IMR-90 (cell line): Measurements from ENCODE around the gene BNIP5. TPM values are rescaled to one million over a fixed set of nuclear protein-coding genes. Genes with fewer than 3 reads are reported as not detected.

Experiments
- ATAC-seq: fragments of 200-7000 bp; cut with Tn5 transposase; 2 replicates; pipeline ENCODE4 v1.9.1; 2020; ENCODE audit warnings: low read depth, mild to moderate bottlenecking, moderate library complexity
- BruUV-seq: library from RNA; stranded (reverse); fragments of 400-500 nt; replicated peaks from 2 replicates; lab custom pipeline; 2021; lab: Mats Ljungman, UMichigan
- CTCF ChIA-PET: fragments of 300-600 bp; formaldehyde crosslinking; extraction: SDS; loops from one replicate; lab custom pipeline; 2021; ENCODE audit warnings: antibody characterized with exemption; lab: Yijun Ruan, JAX
- POLR2A ChIA-PET: fragments of 300-600 bp; sonication (Branson Sonifier 250); formaldehyde crosslinking; loops from one replicate; lab custom pipeline; 2022; ENCODE audit warnings: antibody characterized with exemption; ENCODE audit not compliant: unreplicated experiment; lab: Charles Lee
- DNase-seq: peaks from one replicate; pipeline ENCODE4 v3.0.0; 2013
- H2AFZ ChIP-seq: replicated peaks from 2 replicates; pipeline ENCODE3; 2013; ENCODE audit warnings: low read length, mild to moderate bottlenecking; ENCODE audit not compliant: poor library complexity
- H2AK5ac ChIP-seq: 2 replicates; pipeline ENCODE4 v1.6.1; 2013; ENCODE audit warnings: low read depth, low read length, inconsistent platforms
- H2AK9ac ChIP-seq: replicated peaks from 2 replicates; pipeline ENCODE3; 2013; ENCODE audit warnings: mild to moderate bottlenecking, low read depth, low read length, moderate library complexity; ENCODE audit not compliant: poor library complexity
- H2BK120ac ChIP-seq: 2 replicates; pipeline ENCODE4 v1.6.1; 2013; ENCODE audit warnings: low read depth, low read length, inconsistent platforms
- H2BK15ac ChIP-seq: 3 replicates; pipeline ENCODE4 v1.6.1; 2013; ENCODE audit warnings: low read depth, low read length, inconsistent platforms
- H2BK20ac ChIP-seq: 2 replicates; pipeline ENCODE4 v1.6.1; 2013; ENCODE audit warnings: low read depth, mild to moderate bottlenecking, inconsistent platforms, low read length, moderate library complexity
- H2BK5ac ChIP-seq: 2 replicates; pipeline ENCODE4 v1.6.1; 2013; ENCODE audit warnings: mild to moderate bottlenecking, low read depth, low read length, inconsistent platforms; ENCODE audit not compliant: poor library complexity, severe bottlenecking
- H3K14ac ChIP-seq: replicated peaks from 2 replicates; pipeline ENCODE4 v1.6.1; 2013; ENCODE audit warnings: low read depth, low read length, inconsistent platforms
- H3K18ac ChIP-seq: 2 replicates; pipeline ENCODE4 v1.6.1; 2013; ENCODE audit warnings: low read depth, low read length, control low read depth
- H3K23ac ChIP-seq: 2 replicates; pipeline ENCODE4 v1.6.1; 2013; ENCODE audit warnings: low read depth, low read length, inconsistent platforms
- H3K27ac ChIP-seq: 2 replicates; pipeline ENCODE4 v1.5.1; 2013; ENCODE audit warnings: mild to moderate bottlenecking, control low read depth, low read length; ENCODE audit not compliant: insufficient read depth
- H3K27me3 ChIP-seq: 2 replicates; pipeline ENCODE4 v1.6.1; 2013; ENCODE audit warnings: low read length; ENCODE audit not compliant: control insufficient read depth, insufficient read depth
- H3K36me3 ChIP-seq: 2 replicates; pipeline ENCODE4 v1.6.1; 2013; ENCODE audit warnings: low read length, mixed read lengths; ENCODE audit not compliant: control insufficient read depth, insufficient read depth
- H3K4ac ChIP-seq: 2 replicates; pipeline ENCODE4 v1.6.1; 2013; ENCODE audit warnings: low read depth, low read length, inconsistent platforms
- H3K4me1 ChIP-seq: 2 replicates; pipeline ENCODE4 v1.6.1; 2013; ENCODE audit warnings: low read length, mixed read lengths; ENCODE audit not compliant: control insufficient read depth, insufficient read depth
- H3K4me2 ChIP-seq: 2 replicates; pipeline ENCODE4 v1.6.1; 2013; ENCODE audit warnings: low read depth, mild to moderate bottlenecking, control low read depth, low read length, moderate library complexity
- H3K4me3 ChIP-seq: 2 replicates; pipeline ENCODE4 v1.5.1; 2013; ENCODE audit warnings: low read depth, mild to moderate bottlenecking, control low read depth, low read length, moderate library complexity; ENCODE audit not compliant: insufficient read depth
- H3K56ac ChIP-seq: 2 replicates; pipeline ENCODE4 v1.6.1; 2013; ENCODE audit warnings: low read length, inconsistent platforms; ENCODE audit not compliant: insufficient read depth; ENCODE audit errors: extremely low read depth
- H3K79me1 ChIP-seq, 2 experiments: 2 replicates each; pipeline ENCODE4 v1.6.1; 2013; ENCODE audit warnings: low read length in 2 of 2, inconsistent platforms in 1 of 2, low read depth in 1 of 2
- H3K9ac ChIP-seq: 2 replicates; pipeline ENCODE4 v1.6.1; 2013; ENCODE audit warnings: low read depth, low read length, control low read depth
- H3K9me1 ChIP-seq: 2 replicates; pipeline ENCODE4 v1.6.1; 2013; ENCODE audit warnings: low read length, inconsistent platforms; ENCODE audit not compliant: insufficient read depth
- H3K9me3 ChIP-seq: 2 replicates; pipeline ENCODE4 v1.6.1; 2013; ENCODE audit warnings: low read length; ENCODE audit not compliant: control insufficient read depth, insufficient read depth
- H4K20me1 ChIP-seq: 2 replicates; pipeline ENCODE4 v1.6.1; 2013; ENCODE audit warnings: low read length, inconsistent platforms; ENCODE audit not compliant: insufficient read depth
- H4K5ac ChIP-seq: 2 replicates; pipeline ENCODE4 v1.6.1; 2013; ENCODE audit warnings: mild to moderate bottlenecking, low read depth, low read length, control low read depth
- H4K8ac ChIP-seq, 2 experiments: 2 replicates each; pipeline ENCODE4 v1.6.1; 2013; ENCODE audit warnings: low read depth in 2 of 2, low read length in 2 of 2, control low read depth in 1 of 2, inconsistent platforms in 1 of 2
- H4K91ac ChIP-seq: 2 replicates; pipeline ENCODE4 v1.6.1; 2013; ENCODE audit warnings: low read depth, low read length, inconsistent platforms; ENCODE audit not compliant: insufficient read depth
- BHLHE40 ChIP-seq: fragments of 150-350 bp; IDR thresholded peaks from 2 replicates; pipeline ENCODE4 v1.6.1; 2016; ENCODE audit warnings: mild to moderate bottlenecking, low read depth, low read length
- CEBPB ChIP-seq: IDR thresholded peaks from 2 replicates; pipeline ENCODE4 v1.6.1; 2012; ENCODE audit warnings: low read depth, low read length, improper control_type of control experiment
- MAFK ChIP-seq: IDR thresholded peaks from 2 replicates; pipeline ENCODE4 v1.6.1; 2012; ENCODE audit warnings: low read depth, low read length, improper control_type of control experiment
- MAZ ChIP-seq: IDR thresholded peaks from 2 replicates; pipeline ENCODE4 v1.6.1; 2012; ENCODE audit warnings: low read depth, mild to moderate bottlenecking, low read length, improper control_type of control experiment, moderate library complexity, borderline replicate concordance
- MXI1 ChIP-seq: IDR thresholded peaks from 2 replicates; pipeline ENCODE4 v1.6.1; 2012; ENCODE audit warnings: low read depth, mild to moderate bottlenecking, low read length, moderate library complexity, borderline replicate concordance
- NFE2L2 ChIP-seq: fragments of 150-350 bp; IDR thresholded peaks from 2 replicates; pipeline ENCODE4 v1.6.1; 2016; ENCODE audit warnings: low read depth, mild to moderate bottlenecking, low read length
- RCOR1 ChIP-seq: IDR thresholded peaks from 2 replicates; pipeline ENCODE4 v1.6.1; 2012; ENCODE audit warnings: mild to moderate bottlenecking, low read length, improper control_type of control experiment; ENCODE audit not compliant: insufficient replicate concordance
- SMC3 ChIP-seq: fragments of 150-350 bp; IDR thresholded peaks from 2 replicates; pipeline ENCODE4 v1.6.1; 2016; ENCODE audit warnings: low read depth, mild to moderate bottlenecking, antibody characterized with exemption, low read length, moderate library complexity
- WGBS, 2 experiments: methylation state at CpG; one replicate each; pipeline versions ENCODE4 v1.1.5 to v1.1.7; 2013; ENCODE audit warnings: missing lambda C conversion rate in 2 of 2; ENCODE audit not compliant: insufficient read length in 1 of 2; ENCODE audit errors: extremely low coverage in 2 of 2; 5-methylcytosine and 5-hydroxymethylcytosine counted together
- dilution Hi-C: fragments of 300-500 bp; cut with HindIII; formaldehyde crosslinking; loops from one replicate; pipeline ENCODE4 v1.14.3; 2018; ENCODE audit warnings: low sequenced_read_pairs; ENCODE audit not compliant: unreplicated experiment
- in situ Hi-C: fragments of 300-500 bp; cut with MboI; formaldehyde crosslinking; loops from 3 replicates; pipeline ENCODE4 v1.14.3; 2019; ENCODE audit warnings: low sequenced_read_pairs, inconsistent platforms, mixed read lengths
- intact Hi-C: fragments of 100-400 bp; cut with micrococcal nuclease; formaldehyde crosslinking; loops from 2 replicates; pipeline ENCODE4 v1.10.0; 2022
- polyA plus RNA-seq, 3 experiments: library from polyadenylated mRNA; depleted of rRNA; stranded (reverse); fragments of >200 nt; gene quantifications; 2 replicates each; pipeline ENCODE4 v1.2.3, GENCODE V29; 2012; ENCODE audit warnings: low replicate concordance in 1 of 3
- total RNA-seq: library from RNA; depleted of rRNA; stranded (reverse); fragments of >200 nt; gene quantifications from 2 replicates; pipeline ENCODE4 v1.2.3, GENCODE V29; 2012
- TF ChIP-seq, protein P1 (sequence below): conservative IDR thresholded peaks from 2 replicates; pipeline ENCODE4 v1.5.1; 2012; ENCODE audit warnings: mild to moderate bottlenecking, low read depth, low read length, improper control_type of control experiment
- TF ChIP-seq, protein P2 (sequence below): fragments of 150-350 bp; IDR thresholded peaks from 2 replicates; pipeline ENCODE4 v1.6.1; 2016; ENCODE audit warnings: low read depth, mild to moderate bottlenecking, low read length, moderate library complexity, borderline replicate concordance
- TF ChIP-seq, protein P3 (sequence below): fragments of 150-350 bp; IDR thresholded peaks from 2 replicates; pipeline ENCODE4 v1.6.1; 2017; ENCODE audit warnings: mild to moderate bottlenecking, antibody characterized with exemption, low read length, low read depth

The BNIP5 gene
- total and polyA plus RNA-seq, 2 of the 4 experiments (the other 2 are of a cell fraction): not detected

DNA sequence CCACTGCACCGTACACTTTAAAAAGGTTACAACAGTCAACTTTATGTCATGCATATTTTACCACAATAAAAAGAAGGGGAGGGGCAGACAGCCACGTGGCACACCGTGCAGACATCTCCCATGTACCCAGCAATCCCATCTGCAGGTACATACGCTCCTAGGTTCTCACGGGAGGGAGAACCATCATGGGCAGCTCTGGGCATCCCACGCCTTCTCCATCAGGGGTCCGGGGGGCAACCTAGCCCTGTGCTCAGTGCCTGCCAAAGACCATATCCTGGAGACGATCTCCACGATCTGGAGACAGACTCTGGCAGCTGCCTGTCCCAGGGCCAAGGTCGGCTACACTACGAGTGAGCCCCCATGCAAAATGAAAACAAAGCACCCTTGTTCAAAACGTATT lies 2.5 kb upstream of the BNIP5 start:
- Histone ChIP-seq H3K4me3 (no peak overlapping the region), H3K9me3 (no peaks in the 10 kb centered on the region; the same call in 1 of the 2 replicates), H3K27me3 (peaks cover 67% of the 10 kb centered on the region), H3K79me1 (no peaks in the 10 kb centered on the region), H2BK20ac (no peak overlapping the region), H3K4me1 (no peaks in the 10 kb centered on the region), H3K9me1 (peaks cover 6% of the 10 kb centered on the region; the same call in 1 of the 2 replicates), H3K4ac (no peak overlapping the region), H4K5ac (no peak overlapping the region), H4K20me1 (no peaks in the 10 kb centered on the region), H2BK5ac (no peak overlapping the region), H3K23ac (no peak overlapping the region), H4K8ac (no peak overlapping the region), H3K27ac (no peak overlapping the region), H3K56ac (no peak overlapping the region), H3K14ac (no peak overlapping the region), H3K4me2 (no peak overlapping the region), H2BK15ac (no peak overlapping the region), H2AK5ac (no peak overlapping the region), H2BK120ac (no peak overlapping the region), H2AFZ (no peak overlapping the region), H3K9ac (no peak overlapping the region), H4K91ac (no peak overlapping the region), H3K18ac (no peak overlapping the region), H2AK9ac (no peak overlapping the region), H3K36me3 (no peaks in the 10 kb centered on the region)
- intact Hi-C loops (no loop called here), in situ Hi-C loops (no loop called here), dilution Hi-C loops (no loop called here)
- whole genome bisulfite sequencing, 2 experiments: 76% methylated on average over 3 of the region's 12 CpGs; no CpG with 5 or more reads in 1 of the 2 experiments
- ChIA-PET CTCF (interaction anchor here (0.6 kb wide), 1 partner anchor 69 kb away, joined by 3 read pairs; the partner anchor contains the start of gene PNPLA1), POLR2A (no interaction called here)
- DNase-seq (no peak), ATAC-seq (no peak)
- TF ChIP-seq MAZ: no peak
- no peak for TF ChIP-seq CEBPB
- no peak for TF ChIP-seq SMC3
- no peak for TF ChIP-seq MXI1
- TF ChIP-seq, protein P1, sequence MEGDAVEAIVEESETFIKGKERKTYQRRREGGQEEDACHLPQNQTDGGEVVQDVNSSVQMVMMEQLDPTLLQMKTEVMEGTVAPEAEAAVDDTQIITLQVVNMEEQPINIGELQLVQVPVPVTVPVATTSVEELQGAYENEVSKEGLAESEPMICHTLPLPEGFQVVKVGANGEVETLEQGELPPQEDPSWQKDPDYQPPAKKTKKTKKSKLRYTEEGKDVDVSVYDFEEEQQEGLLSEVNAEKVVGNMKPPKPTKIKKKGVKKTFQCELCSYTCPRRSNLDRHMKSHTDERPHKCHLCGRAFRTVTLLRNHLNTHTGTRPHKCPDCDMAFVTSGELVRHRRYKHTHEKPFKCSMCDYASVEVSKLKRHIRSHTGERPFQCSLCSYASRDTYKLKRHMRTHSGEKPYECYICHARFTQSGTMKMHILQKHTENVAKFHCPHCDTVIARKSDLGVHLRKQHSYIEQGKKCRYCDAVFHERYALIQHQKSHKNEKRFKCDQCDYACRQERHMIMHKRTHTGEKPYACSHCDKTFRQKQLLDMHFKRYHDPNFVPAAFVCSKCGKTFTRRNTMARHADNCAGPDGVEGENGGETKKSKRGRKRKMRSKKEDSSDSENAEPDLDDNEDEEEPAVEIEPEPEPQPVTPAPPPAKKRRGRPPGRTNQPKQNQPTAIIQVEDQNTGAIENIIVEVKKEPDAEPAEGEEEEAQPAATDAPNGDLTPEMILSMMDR: no peak
- no peak for TF ChIP-seq NFE2L2
- TF ChIP-seq, protein P2, sequence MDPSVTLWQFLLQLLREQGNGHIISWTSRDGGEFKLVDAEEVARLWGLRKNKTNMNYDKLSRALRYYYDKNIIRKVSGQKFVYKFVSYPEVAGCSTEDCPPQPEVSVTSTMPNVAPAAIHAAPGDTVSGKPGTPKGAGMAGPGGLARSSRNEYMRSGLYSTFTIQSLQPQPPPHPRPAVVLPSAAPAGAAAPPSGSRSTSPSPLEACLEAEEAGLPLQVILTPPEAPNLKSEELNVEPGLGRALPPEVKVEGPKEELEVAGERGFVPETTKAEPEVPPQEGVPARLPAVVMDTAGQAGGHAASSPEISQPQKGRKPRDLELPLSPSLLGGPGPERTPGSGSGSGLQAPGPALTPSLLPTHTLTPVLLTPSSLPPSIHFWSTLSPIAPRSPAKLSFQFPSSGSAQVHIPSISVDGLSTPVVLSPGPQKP: no peak
- TF ChIP-seq BHLHE40: no peak
- no peak for TF ChIP-seq MAFK
- TF ChIP-seq, protein P3, sequence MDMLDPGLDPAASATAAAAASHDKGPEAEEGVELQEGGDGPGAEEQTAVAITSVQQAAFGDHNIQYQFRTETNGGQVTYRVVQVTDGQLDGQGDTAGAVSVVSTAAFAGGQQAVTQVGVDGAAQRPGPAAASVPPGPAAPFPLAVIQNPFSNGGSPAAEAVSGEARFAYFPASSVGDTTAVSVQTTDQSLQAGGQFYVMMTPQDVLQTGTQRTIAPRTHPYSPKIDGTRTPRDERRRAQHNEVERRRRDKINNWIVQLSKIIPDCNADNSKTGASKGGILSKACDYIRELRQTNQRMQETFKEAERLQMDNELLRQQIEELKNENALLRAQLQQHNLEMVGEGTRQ: no peak
- TF ChIP-seq RCOR1: no peak
- no TSS peak for BruUV-seq
